IMR-90 (cell line): Measurements from ENCODE around the gene NFATC1. TPM values are rescaled to one million over a fixed set of nuclear protein-coding genes. Genes with fewer than 3 reads are reported as not detected.

ENCODE experiments used
- ATAC-seq: fragments of 200-7000 bp; cut with Tn5 transposase; 2 replicates; pipeline ENCODE4 v1.9.1; 2020; ENCODE audit warnings: low read depth, mild to moderate bottlenecking, moderate library complexity
- BruUV-seq: library from RNA; stranded (reverse); fragments of 400-500 nt; replicated peaks from 2 replicates; lab custom pipeline; 2021; lab: Mats Ljungman, UMichigan
- CTCF ChIA-PET: fragments of 300-600 bp; formaldehyde crosslinking; extraction: SDS; loops from one replicate; lab custom pipeline; 2021; ENCODE audit warnings: antibody characterized with exemption; lab: Yijun Ruan, JAX
- POLR2A ChIA-PET: fragments of 300-600 bp; sonication (Branson Sonifier 250); formaldehyde crosslinking; loops from one replicate; lab custom pipeline; 2022; ENCODE audit warnings: antibody characterized with exemption; ENCODE audit not compliant: unreplicated experiment; lab: Charles Lee
- DNase-seq: peaks from one replicate; pipeline ENCODE4 v3.0.0; 2013
- H2AFZ ChIP-seq: replicated peaks from 2 replicates; pipeline ENCODE3; 2013; ENCODE audit warnings: low read length, mild to moderate bottlenecking; ENCODE audit not compliant: poor library complexity
- H2AK5ac ChIP-seq: 2 replicates; pipeline ENCODE4 v1.6.1; 2013; ENCODE audit warnings: low read depth, low read length, inconsistent platforms
- H2AK9ac ChIP-seq: replicated peaks from 2 replicates; pipeline ENCODE3; 2013; ENCODE audit warnings: mild to moderate bottlenecking, low read depth, low read length, moderate library complexity; ENCODE audit not compliant: poor library complexity
- H2BK120ac ChIP-seq: 2 replicates; pipeline ENCODE4 v1.6.1; 2013; ENCODE audit warnings: low read depth, low read length, inconsistent platforms
- H2BK15ac ChIP-seq: 3 replicates; pipeline ENCODE4 v1.6.1; 2013; ENCODE audit warnings: low read depth, low read length, inconsistent platforms
- H2BK20ac ChIP-seq: 2 replicates; pipeline ENCODE4 v1.6.1; 2013; ENCODE audit warnings: low read depth, mild to moderate bottlenecking, inconsistent platforms, low read length, moderate library complexity
- H2BK5ac ChIP-seq: 2 replicates; pipeline ENCODE4 v1.6.1; 2013; ENCODE audit warnings: mild to moderate bottlenecking, low read depth, low read length, inconsistent platforms; ENCODE audit not compliant: poor library complexity, severe bottlenecking
- H3K14ac ChIP-seq: replicated peaks from 2 replicates; pipeline ENCODE4 v1.6.1; 2013; ENCODE audit warnings: low read depth, low read length, inconsistent platforms
- H3K18ac ChIP-seq: 2 replicates; pipeline ENCODE4 v1.6.1; 2013; ENCODE audit warnings: low read depth, low read length, control low read depth
- H3K23ac ChIP-seq: 2 replicates; pipeline ENCODE4 v1.6.1; 2013; ENCODE audit warnings: low read depth, low read length, inconsistent platforms
- H3K27ac ChIP-seq: 2 replicates; pipeline ENCODE4 v1.5.1; 2013; ENCODE audit warnings: mild to moderate bottlenecking, control low read depth, low read length; ENCODE audit not compliant: insufficient read depth
- H3K27me3 ChIP-seq: 2 replicates; pipeline ENCODE4 v1.6.1; 2013; ENCODE audit warnings: low read length; ENCODE audit not compliant: control insufficient read depth, insufficient read depth
- H3K36me3 ChIP-seq: 2 replicates; pipeline ENCODE4 v1.6.1; 2013; ENCODE audit warnings: low read length, mixed read lengths; ENCODE audit not compliant: control insufficient read depth, insufficient read depth
- H3K4ac ChIP-seq: 2 replicates; pipeline ENCODE4 v1.6.1; 2013; ENCODE audit warnings: low read depth, low read length, inconsistent platforms
- H3K4me1 ChIP-seq: 2 replicates; pipeline ENCODE4 v1.6.1; 2013; ENCODE audit warnings: low read length, mixed read lengths; ENCODE audit not compliant: control insufficient read depth, insufficient read depth
- H3K4me2 ChIP-seq: 2 replicates; pipeline ENCODE4 v1.6.1; 2013; ENCODE audit warnings: low read depth, mild to moderate bottlenecking, control low read depth, low read length, moderate library complexity
- H3K4me3 ChIP-seq: 2 replicates; pipeline ENCODE4 v1.5.1; 2013; ENCODE audit warnings: low read depth, mild to moderate bottlenecking, control low read depth, low read length, moderate library complexity; ENCODE audit not compliant: insufficient read depth
- H3K56ac ChIP-seq: 2 replicates; pipeline ENCODE4 v1.6.1; 2013; ENCODE audit warnings: low read length, inconsistent platforms; ENCODE audit not compliant: insufficient read depth; ENCODE audit errors: extremely low read depth
- H3K79me1 ChIP-seq, 2 experiments: 2 replicates each; pipeline ENCODE4 v1.6.1; 2013; ENCODE audit warnings: low read length in 2 of 2, inconsistent platforms in 1 of 2, low read depth in 1 of 2
- H3K9ac ChIP-seq: 2 replicates; pipeline ENCODE4 v1.6.1; 2013; ENCODE audit warnings: low read depth, low read length, control low read depth
- H3K9me1 ChIP-seq: 2 replicates; pipeline ENCODE4 v1.6.1; 2013; ENCODE audit warnings: low read length, inconsistent platforms; ENCODE audit not compliant: insufficient read depth
- H3K9me3 ChIP-seq: 2 replicates; pipeline ENCODE4 v1.6.1; 2013; ENCODE audit warnings: low read length; ENCODE audit not compliant: control insufficient read depth, insufficient read depth
- H4K20me1 ChIP-seq: 2 replicates; pipeline ENCODE4 v1.6.1; 2013; ENCODE audit warnings: low read length, inconsistent platforms; ENCODE audit not compliant: insufficient read depth
- H4K5ac ChIP-seq: 2 replicates; pipeline ENCODE4 v1.6.1; 2013; ENCODE audit warnings: mild to moderate bottlenecking, low read depth, low read length, control low read depth
- H4K8ac ChIP-seq, 2 experiments: 2 replicates each; pipeline ENCODE4 v1.6.1; 2013; ENCODE audit warnings: low read depth in 2 of 2, low read length in 2 of 2, control low read depth in 1 of 2, inconsistent platforms in 1 of 2
- H4K91ac ChIP-seq: 2 replicates; pipeline ENCODE4 v1.6.1; 2013; ENCODE audit warnings: low read depth, low read length, inconsistent platforms; ENCODE audit not compliant: insufficient read depth
- BHLHE40 ChIP-seq: fragments of 150-350 bp; IDR thresholded peaks from 2 replicates; pipeline ENCODE4 v1.6.1; 2016; ENCODE audit warnings: mild to moderate bottlenecking, low read depth, low read length
- CEBPB ChIP-seq: IDR thresholded peaks from 2 replicates; pipeline ENCODE4 v1.6.1; 2012; ENCODE audit warnings: low read depth, low read length, improper control_type of control experiment
- MAFK ChIP-seq: IDR thresholded peaks from 2 replicates; pipeline ENCODE4 v1.6.1; 2012; ENCODE audit warnings: low read depth, low read length, improper control_type of control experiment
- POLR2A ChIP-seq: IDR thresholded peaks from 2 replicates; pipeline ENCODE4 v1.6.1; 2012; ENCODE audit warnings: mild to moderate bottlenecking, low read depth, low read length
- RAD21 ChIP-seq: IDR thresholded peaks from 2 replicates; pipeline ENCODE4 v1.6.1; 2012; ENCODE audit warnings: low read length, improper control_type of control experiment
- RCOR1 ChIP-seq: IDR thresholded peaks from 2 replicates; pipeline ENCODE4 v1.6.1; 2012; ENCODE audit warnings: mild to moderate bottlenecking, low read length, improper control_type of control experiment; ENCODE audit not compliant: insufficient replicate concordance
- RFX5 ChIP-seq: IDR thresholded peaks from 2 replicates; pipeline ENCODE4 v1.8.0; 2012; ENCODE audit warnings: low read depth, mild to moderate bottlenecking, low read length, moderate library complexity
- SMC3 ChIP-seq: fragments of 150-350 bp; IDR thresholded peaks from 2 replicates; pipeline ENCODE4 v1.6.1; 2016; ENCODE audit warnings: low read depth, mild to moderate bottlenecking, antibody characterized with exemption, low read length, moderate library complexity
- WGBS, 2 experiments: methylation state at CpG; one replicate each; pipeline versions ENCODE4 v1.1.5 to v1.1.7; 2013; ENCODE audit warnings: missing lambda C conversion rate in 2 of 2; ENCODE audit not compliant: insufficient read length in 1 of 2; ENCODE audit errors: extremely low coverage in 2 of 2; 5-methylcytosine and 5-hydroxymethylcytosine counted together
- dilution Hi-C: fragments of 300-500 bp; cut with HindIII; formaldehyde crosslinking; loops from one replicate; pipeline ENCODE4 v1.14.3; 2018; ENCODE audit warnings: low sequenced_read_pairs; ENCODE audit not compliant: unreplicated experiment
- in situ Hi-C: fragments of 300-500 bp; cut with MboI; formaldehyde crosslinking; loops from 3 replicates; pipeline ENCODE4 v1.14.3; 2019; ENCODE audit warnings: low sequenced_read_pairs, inconsistent platforms, mixed read lengths
- intact Hi-C: fragments of 100-400 bp; cut with micrococcal nuclease; formaldehyde crosslinking; loops from 2 replicates; pipeline ENCODE4 v1.10.0; 2022
- polyA plus RNA-seq, 3 experiments: library from polyadenylated mRNA; depleted of rRNA; stranded (reverse); fragments of >200 nt; gene quantifications; 2 replicates each; pipeline ENCODE4 v1.2.3, GENCODE V29; 2012; ENCODE audit warnings: low replicate concordance in 1 of 3
- total RNA-seq: library from RNA; depleted of rRNA; stranded (reverse); fragments of >200 nt; gene quantifications from 2 replicates; pipeline ENCODE4 v1.2.3, GENCODE V29; 2012
- TF ChIP-seq, protein P1 (sequence below): fragments of 150-350 bp; IDR thresholded peaks from 2 replicates; pipeline ENCODE4 v1.6.1; 2016; ENCODE audit warnings: low read depth, mild to moderate bottlenecking, low read length, moderate library complexity, borderline replicate concordance
- TF ChIP-seq, protein P2 (sequence below): conservative IDR thresholded peaks from 2 replicates; pipeline ENCODE4 v1.5.1; 2012; ENCODE audit warnings: mild to moderate bottlenecking, low read depth, low read length, improper control_type of control experiment

The NFATC1 gene
- total and polyA plus RNA-seq, 2 of the 4 experiments (the other 2 are of a cell fraction), result 0.36 to 1.8 TPM

DNA sequence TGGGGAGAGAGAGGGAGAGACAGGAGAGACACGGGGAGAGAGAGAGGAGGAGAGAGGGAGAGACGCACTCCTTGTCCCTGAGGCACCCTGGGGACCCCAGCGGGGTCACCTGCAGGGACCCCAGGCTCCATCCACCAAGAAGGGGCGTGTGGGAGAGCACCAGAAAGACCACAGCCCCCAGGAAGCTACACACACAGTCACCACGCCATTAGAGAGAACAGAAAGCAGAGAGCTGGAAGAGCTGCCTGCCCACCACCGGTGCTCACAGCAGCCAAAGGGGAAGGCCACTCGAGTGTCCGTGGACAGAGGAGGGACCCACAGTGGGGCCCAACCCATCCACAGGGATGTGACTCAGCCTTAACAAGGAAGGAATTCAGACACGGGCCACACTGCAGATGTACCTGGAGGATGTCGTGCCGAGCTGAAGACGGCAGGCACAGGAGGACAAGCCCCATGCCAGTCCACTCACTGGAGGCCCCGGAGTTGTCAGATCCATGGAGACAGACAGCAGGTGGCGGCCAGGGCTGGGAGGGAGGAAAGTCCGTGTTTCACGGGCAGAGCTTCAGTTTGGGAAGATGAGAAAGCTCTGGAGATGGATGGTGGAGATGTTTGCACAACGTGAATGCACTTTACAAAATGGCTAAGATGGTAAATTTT, 11.5 kb upstream of the NFATC1 start:
- Histone ChIP-seq H3K56ac (no peak overlapping the region), H2BK120ac (no peak overlapping the region), H3K27me3 (peaks cover 12% of the 10 kb centered on the region), H3K14ac (no peak overlapping the region), H2AFZ (no peak overlapping the region), H2BK20ac (no peak overlapping the region), H2AK5ac (no peak overlapping the region), H3K4ac (no peak overlapping the region), H3K36me3 (no peaks in the 10 kb centered on the region), H3K4me3 (no peak overlapping the region), H4K20me1 (peaks cover 5% of the 10 kb centered on the region; the same call in 1 of the 2 replicates), H4K91ac (no peak overlapping the region), H4K8ac (no peak overlapping the region), H3K79me1 (no peaks in the 10 kb centered on the region), H4K5ac (no peak overlapping the region), H3K23ac (no peak overlapping the region), H2BK5ac (no peak overlapping the region), H2AK9ac (no peak overlapping the region), H3K9me1 (no peaks in the 10 kb centered on the region), H2BK15ac (no peak overlapping the region), H3K27ac (no peak overlapping the region), H3K9ac (no peak overlapping the region), H3K4me1 (peaks cover 3% of the 10 kb centered on the region; the same call in 1 of the 2 replicates), H3K4me2 (no peak overlapping the region), H3K18ac (no peak overlapping the region), H3K9me3 (no peaks in the 10 kb centered on the region)
- dilution Hi-C loops (no loop called here), in situ Hi-C loops (no loop called here), intact Hi-C loops (no loop called here)
- no peak for DNase-seq
- no peak for ATAC-seq
- no TSS peak for BruUV-seq
- TF ChIP-seq, protein P1, sequence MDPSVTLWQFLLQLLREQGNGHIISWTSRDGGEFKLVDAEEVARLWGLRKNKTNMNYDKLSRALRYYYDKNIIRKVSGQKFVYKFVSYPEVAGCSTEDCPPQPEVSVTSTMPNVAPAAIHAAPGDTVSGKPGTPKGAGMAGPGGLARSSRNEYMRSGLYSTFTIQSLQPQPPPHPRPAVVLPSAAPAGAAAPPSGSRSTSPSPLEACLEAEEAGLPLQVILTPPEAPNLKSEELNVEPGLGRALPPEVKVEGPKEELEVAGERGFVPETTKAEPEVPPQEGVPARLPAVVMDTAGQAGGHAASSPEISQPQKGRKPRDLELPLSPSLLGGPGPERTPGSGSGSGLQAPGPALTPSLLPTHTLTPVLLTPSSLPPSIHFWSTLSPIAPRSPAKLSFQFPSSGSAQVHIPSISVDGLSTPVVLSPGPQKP, result no peak
- TF ChIP-seq CEBPB (no peak), RCOR1 (no peak), BHLHE40 (no peak), SMC3 (no peak), MAFK (no peak), RFX5 (no peak), POLR2A (no peak), RAD21 (no peak)
- TF ChIP-seq, protein P2, sequence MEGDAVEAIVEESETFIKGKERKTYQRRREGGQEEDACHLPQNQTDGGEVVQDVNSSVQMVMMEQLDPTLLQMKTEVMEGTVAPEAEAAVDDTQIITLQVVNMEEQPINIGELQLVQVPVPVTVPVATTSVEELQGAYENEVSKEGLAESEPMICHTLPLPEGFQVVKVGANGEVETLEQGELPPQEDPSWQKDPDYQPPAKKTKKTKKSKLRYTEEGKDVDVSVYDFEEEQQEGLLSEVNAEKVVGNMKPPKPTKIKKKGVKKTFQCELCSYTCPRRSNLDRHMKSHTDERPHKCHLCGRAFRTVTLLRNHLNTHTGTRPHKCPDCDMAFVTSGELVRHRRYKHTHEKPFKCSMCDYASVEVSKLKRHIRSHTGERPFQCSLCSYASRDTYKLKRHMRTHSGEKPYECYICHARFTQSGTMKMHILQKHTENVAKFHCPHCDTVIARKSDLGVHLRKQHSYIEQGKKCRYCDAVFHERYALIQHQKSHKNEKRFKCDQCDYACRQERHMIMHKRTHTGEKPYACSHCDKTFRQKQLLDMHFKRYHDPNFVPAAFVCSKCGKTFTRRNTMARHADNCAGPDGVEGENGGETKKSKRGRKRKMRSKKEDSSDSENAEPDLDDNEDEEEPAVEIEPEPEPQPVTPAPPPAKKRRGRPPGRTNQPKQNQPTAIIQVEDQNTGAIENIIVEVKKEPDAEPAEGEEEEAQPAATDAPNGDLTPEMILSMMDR, result no peak
- ChIA-PET CTCF (interaction anchor here (0.6 kb wide), 1 partner anchor 82 kb away, joined by 3 read pairs; no protein-coding TSS in a partner anchor), POLR2A (no interaction called here)
- WGBS, 2 experiments, result 63% methylated on average over 3 of the region's 17 CpGs; no CpG with 5 or more reads in 1 of the 2 experiments
